ENCODE results near the gene C11orf86.
A peak's percentile ranks its signal among the peaks of the same experiment; 100 is the strongest.
"Not testable (repeated sequence)": the region's sequence is repeated elsewhere in the genome, so short reads cannot be mapped to it uniquely, and the experiment has no call there.

C11orf86 gene, protein sequence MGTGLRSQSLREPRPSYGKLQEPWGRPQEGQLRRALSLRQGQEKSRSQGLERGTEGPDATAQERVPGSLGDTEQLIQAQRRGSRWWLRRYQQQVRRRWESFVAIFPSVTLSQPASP

DNA sequence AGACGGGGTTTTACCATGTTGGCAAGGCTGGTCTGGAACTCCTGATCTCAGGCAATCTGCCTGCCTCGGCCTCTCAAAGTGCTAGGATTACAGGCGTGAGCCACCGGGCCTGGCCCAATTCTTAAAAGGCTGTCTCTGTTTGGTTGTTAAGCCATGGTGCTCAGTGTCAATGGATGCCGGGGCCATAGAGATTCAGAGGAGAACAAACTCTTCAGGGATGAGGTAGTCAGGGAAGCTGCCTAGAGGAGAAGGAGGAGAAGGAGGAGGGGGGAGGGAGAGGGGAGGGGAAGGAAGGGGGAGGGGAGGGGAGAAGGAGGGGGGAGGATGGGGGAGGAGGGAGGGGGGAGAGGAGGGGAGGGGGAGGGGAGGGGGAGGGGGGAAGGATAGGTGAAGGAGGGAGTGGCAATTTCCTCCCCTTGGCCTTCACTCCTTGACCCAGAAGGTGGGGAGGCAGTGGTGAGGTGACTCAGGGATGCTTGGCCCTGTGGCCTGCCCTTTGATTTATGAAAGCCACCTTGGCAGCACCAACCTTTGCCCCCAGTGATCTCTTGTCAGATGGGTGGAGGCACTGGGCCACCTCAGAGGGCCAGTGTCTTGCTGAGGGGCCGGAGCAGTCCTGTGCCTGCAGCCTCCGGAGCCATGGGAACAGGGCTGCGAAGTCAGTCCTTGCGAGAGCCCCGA, at the start of gene C11orf86:
Gene C11orf86, plus strand, starts transcription at position 581 of the 681 bp plus-strand sequence. Its CDS starts 59 bp downstream, at position 640.
- no peak for DNase-seq
- intact Hi-C loops (cut with DNase I) = no loop called here

GRCh38 chr11:66929753-66930152, 45.4 kb upstream of the C11orf86 start:
- no peak for DNase-seq
- intact Hi-C loops (cut with DNase I) = no loop called here

DNA sequence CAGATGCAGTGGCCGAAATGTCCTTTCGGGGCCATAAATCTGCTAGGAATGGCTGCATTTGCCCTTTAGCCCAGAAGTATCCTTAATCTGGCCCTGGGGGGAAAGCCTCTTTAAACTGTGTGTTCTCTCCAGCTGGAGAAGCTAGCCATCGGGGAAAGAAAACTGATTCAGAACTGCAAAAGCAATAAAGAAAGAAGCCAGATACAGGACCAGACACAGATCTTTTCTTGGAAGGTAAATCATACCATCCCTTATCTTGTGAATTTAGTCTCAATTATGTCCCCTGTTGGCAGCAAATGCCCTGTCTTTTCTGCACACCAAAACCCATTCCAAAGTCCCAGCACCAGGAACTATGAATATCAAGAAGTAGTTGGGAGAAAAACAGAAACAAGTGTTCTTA, 42.6 kb upstream of the C11orf86 start:
- intact Hi-C loops (cut with DNase I) = no loop called here
- DNase-seq = no peak

DNA sequence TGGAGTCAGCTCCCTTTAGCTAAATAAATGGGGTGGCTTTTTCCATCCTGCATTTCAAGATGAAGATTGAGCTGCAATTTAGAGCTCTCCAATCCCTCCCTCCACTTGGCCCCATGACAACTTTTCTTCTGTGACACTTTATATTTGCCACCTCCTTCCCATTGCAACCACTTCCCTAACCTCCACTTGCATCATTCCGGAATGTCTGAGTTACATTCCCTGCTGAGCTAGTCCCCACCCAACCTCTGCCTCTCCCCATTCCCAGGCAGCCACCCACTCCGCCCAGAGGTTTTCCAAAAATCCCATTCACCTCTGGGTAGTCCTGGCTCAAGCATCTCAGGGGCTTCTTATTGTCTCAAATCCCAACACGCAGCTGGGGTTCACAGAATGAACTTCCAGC, 41.6 kb upstream of the C11orf86 start:
- intact Hi-C loops (cut with DNase I) = no loop called here
- peak in 8 of 42 donors; percentile 10 to 50 (median 23) for DNase-seq

DNA sequence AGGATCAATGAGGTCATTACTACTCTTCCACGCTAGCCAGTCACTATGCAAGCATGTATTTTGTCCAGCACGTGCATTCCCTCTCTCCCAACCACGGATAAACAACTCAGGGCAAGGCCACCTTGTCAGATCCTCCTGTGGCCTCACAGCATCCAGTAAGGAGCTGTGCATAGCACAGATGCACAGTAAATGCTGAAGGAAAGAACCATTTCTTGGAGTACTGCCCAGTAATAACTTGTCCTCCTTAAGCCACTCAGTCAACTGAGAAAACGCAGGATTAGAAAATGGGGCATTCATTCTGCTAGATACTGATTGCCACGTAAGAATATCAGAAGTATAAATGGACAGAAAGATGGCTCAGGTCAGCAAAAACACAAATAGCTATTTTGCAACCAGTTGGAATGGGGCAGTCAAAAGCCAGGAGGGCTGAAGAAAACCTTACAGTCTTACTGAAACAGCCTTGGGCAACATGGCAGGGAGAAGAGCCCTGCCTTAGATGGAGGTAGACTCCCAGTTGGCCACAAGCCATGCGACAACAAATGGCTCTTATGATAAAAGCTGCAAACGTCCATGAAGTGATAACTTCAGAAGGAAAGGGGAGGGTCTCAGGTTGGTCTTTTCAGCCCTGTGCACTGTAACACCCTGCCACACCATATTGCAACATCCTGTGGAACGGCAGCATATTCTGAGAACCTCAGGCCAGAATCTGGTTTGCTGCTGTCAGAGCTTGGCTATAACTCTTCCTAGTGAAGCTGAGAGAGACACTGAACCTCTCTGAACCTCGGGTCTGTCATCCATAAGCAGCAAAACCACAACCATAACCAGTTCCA, 39.9 kb upstream of the C11orf86 start:
- DNase-seq = no peak
- intact Hi-C loops (cut with DNase I) = no loop called here

- intact Hi-C loops (cut with DNase I) = no loop called here
- no peak for DNase-seq
Measured at GRCh38 chr11:66936311-66936711, 38.8 kb upstream of the C11orf86 start.

- DNase-seq = no peak
- intact Hi-C loops (cut with DNase I) = no loop called here
Measured at GRCh38 chr11:66937193-66937733, 37.8 kb upstream of the C11orf86 start.

DNA sequence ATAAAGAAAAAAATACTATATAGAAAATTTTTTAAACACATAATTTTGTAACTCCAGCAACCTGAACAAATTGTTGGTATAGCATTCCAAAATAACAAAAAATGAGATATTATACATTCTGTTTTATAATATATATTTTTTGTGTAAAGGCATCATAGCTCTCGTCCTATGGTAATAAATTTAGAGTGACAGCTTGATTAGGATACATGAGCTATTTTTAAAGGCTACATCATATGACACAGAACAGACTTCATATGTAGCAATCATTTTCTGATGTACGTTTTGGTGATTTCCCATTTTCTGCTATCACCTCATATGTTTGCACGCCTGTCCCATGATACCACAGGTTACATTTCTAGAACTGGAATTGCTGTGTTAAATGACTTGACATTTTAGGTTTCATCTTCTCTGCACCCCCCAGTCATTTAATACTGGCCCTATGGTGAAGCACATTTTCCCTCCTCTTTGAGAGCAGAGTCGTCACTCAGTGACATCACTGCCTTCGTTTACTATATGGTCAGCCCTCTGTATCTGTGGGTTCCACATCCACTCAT, 36.4 kb upstream of the C11orf86 start:
- intact Hi-C loops (cut with DNase I) = no loop called here

GRCh38 chr11:66950112-66950535, 25.0 kb upstream of the C11orf86 start:
- intact Hi-C loops (cut with DNase I) = no loop called here

More for the DNA sequence above, 36.4 kb upstream of the C11orf86 start:
- no peak for DNase-seq

GRCh38 chr11:66951135-66951534, 24.0 kb upstream of the C11orf86 start:
- no peak for DNase-seq
- intact Hi-C loops (cut with DNase I) = no loop called here

More at GRCh38 chr11:66950112-66950535, 25.0 kb upstream of the C11orf86 start:
- peak; percentile 33 to 91 (median 73) for DNase-seq

- peak in 4 of 42 donors; percentile 4 to 50 (median 23) for DNase-seq
- intact Hi-C loops (cut with DNase I) = no loop called here
Measured at GRCh38 chr11:66951927-66952337, 23.2 kb upstream of the C11orf86 start.

DNA sequence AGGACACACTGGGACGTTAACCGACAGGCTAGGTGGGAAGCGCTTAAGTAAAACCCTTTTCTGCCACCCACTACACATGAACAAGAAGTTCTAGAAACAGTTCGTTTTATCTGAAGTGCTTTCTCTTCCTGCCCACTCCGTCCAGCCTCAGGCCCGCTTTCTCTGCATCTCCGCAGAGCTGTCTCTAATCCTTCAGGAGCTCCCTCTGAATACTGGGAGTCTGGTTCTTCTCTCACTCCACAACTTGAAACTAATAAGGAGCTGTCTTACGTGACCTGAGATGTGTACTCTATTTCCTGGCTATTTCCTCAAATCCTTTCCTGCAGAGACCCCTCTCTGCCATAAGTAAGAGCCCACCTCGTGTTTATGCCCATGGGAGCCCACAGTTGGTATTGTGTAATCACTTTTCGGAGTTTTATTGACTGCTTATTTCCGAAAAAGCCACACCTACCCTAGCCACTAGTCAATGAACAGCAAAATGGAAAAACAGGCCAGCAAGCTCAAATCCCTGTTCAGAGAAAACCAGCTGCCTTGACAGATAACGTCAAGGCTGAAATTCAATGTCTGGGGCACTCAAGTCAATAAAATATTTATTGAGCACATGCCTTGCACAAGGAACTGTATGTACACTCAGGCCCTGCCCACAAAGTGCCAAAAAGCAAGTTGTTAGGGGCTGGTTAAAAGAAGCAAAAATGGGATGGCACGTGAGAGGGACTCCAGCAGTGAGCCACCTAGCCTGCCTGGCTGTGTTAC, 21.8 kb upstream of the C11orf86 start:
- DNase-seq = no peak
- intact Hi-C loops (cut with DNase I) = no loop called here

- intact Hi-C loops (cut with DNase I) = loop anchor here (5.0 kb wide), 1 partner anchor 99 kb away; the partner anchor contains the start of gene LRFN4
- DNase-seq = peak; percentile 28 to 91 (median 69)
Measured at GRCh38 chr11:66956689-66957290, 18.3 kb upstream of the C11orf86 start.

GRCh38 chr11:66957971-66958231, 17.2 kb upstream of the C11orf86 start:
- peak in 2 of 42 donors; percentile 32 to 44 for DNase-seq
- intact Hi-C loops (cut with DNase I) = loop anchor here (1.0 to 5.0 kb wide), 2 partner anchors 75 to 101 kb away; partner anchors contain the start of gene LRFN4

DNA sequence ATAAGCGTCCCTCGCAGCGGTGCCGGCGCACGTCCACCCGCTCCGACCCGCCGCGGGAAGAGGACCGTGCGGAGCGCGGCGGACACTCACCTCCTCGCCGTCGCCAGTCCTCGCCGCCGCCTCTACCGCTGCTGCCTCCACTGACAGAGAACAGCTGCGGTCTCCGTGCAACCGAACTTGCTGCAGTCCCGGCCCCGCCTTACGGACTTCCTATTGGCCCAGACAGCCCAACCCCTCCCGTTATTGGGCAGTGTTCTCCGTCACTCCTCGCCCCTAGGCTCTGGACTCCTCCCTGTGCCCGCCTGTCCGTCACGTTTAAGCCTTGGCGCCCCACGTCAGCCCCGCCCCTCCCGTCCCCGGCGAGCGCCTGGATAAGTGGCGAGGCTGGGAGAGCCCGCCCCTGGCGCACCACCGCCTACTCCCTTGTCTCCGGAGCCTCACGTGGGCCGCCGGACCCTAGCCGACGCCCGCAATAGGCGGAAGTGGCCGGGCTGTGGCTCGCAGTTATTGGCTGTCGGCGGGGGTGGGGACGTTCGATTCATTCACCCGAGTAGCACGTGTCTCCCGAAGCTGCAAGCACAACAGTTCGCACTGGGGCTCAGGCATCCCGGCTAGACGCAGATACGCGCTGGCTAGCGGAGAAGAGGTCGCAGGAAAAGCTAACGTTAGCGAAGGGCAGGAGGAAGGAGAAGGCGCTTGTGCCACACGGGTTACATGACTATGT, 16.7 kb upstream of the C11orf86 start, which contains the start of gene PC:
Gene PC, minus strand, starts transcription at position 152 of the 724 bp plus-strand sequence. CDS start 86,224 bp downstream, outside the sequence.
- DNase-seq = peak; percentile 98 to 100 (median 100)
- intact Hi-C loops (cut with DNase I) = loop anchor here (1.0 to 5.0 kb wide), 2 partner anchors 75 to 101 kb away; partner anchors contain the start of gene LRFN4

- intact Hi-C loops (cut with DNase I) = loop anchor here (1.0 to 5.0 kb wide), 2 partner anchors 76 to 102 kb away; partner anchors contain the start of gene LRFN4
- peak in 1 of 42 donors; percentile 23 for DNase-seq
Measured at GRCh38 chr11:66958956-66959274, 16.2 kb upstream of the C11orf86 start.

DNA sequence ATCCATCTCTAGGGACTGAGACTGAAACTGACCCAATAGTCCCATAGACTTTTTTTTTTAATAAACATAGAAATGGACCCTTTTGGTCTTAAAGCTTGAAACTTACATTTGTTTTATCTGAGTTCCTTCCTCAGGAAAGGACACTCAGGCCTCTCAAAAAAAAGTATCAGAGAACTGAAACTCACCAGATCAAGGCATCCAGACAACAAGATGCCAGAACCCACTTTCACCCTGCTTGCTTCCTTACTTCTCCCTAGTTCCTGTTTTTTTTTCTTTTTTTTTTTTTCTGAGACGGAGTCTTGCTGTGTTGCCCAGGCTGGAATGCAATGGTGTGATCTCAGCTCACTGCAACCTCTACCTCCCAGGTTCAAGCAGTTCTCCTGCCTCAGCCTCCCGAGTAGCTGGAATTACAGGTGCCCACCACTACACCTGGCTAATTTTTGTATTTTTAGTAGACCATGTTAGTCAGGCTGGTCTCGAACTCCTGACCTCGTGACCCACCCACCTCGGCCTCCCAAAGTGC, 13.4 kb upstream of the C11orf86 start:
- DNase-seq; intact Hi-C loops (cut with DNase I): not testable (repeated sequence)

Data from head of caudate nucleus (tissue), 42 donors.